ENCODE data around the gene G2E3. TPM values are rescaled to one million over a fixed set of nuclear protein-coding genes. Genes with fewer than 3 reads are reported as not detected.
"Not testable (repeated sequence)": the region's sequence is repeated elsewhere in the genome, so short reads cannot be mapped to it uniquely, and the experiment has no call there.

Gene G2E3
- total RNA-seq, 1 donor = 39.9 TPM

GRCh38 chr14:30573966-30574365 is 15.0 kb downstream of the G2E3 start:
- Histone ChIP-seq H3K4me1 (ENCODE audit: insufficient read depth, low read length) (peaks cover 25% of the 10 kb centered on the region), H3K27me3 (ENCODE audit: insufficient read depth, low read length) (no peaks in the 10 kb centered on the region), H3K9me3 (ENCODE audit: low read depth, low read length) (no peaks in the 10 kb centered on the region), H3K4me3 (ENCODE audit: low read length) (no peak overlapping the region)

- not testable (repeated sequence) for H3K27me3 ChIP-seq (ENCODE audit: insufficient read depth, low read length); H3K4me3 ChIP-seq (ENCODE audit: low read length); H3K9me3 ChIP-seq (ENCODE audit: low read depth, low read length)
- H3K4me1 ChIP-seq (ENCODE audit: insufficient read depth, low read length) = peaks cover 17% of the 10 kb centered on the region
These were observed 15.8 kb downstream of the G2E3 start for GRCh38 chr14:30574777-30575176.

- H3K27me3 ChIP-seq (ENCODE audit: insufficient read depth, low read length); H3K4me3 ChIP-seq (ENCODE audit: low read length); H3K4me1 ChIP-seq (ENCODE audit: insufficient read depth, low read length); H3K9me3 ChIP-seq (ENCODE audit: low read depth, low read length): not testable (repeated sequence)
These were observed 17.4 kb downstream of the G2E3 start for GRCh38 chr14:30576333-30576732.

- Histone ChIP-seq H3K4me3 (ENCODE audit: low read length) (no peak overlapping the region), H3K9me3 (ENCODE audit: low read depth, low read length) (peaks cover 6% of the 10 kb centered on the region), H3K4me1 (ENCODE audit: insufficient read depth, low read length) (peaks cover 6% of the 10 kb centered on the region), H3K27me3 (ENCODE audit: insufficient read depth, low read length) (no peaks in the 10 kb centered on the region)
These were observed 21.8 kb downstream of the G2E3 start for GRCh38 chr14:30580616-30581282.

GRCh38 chr14:30581283-30581625 is 22.3 kb downstream of the G2E3 start:
- H3K4me1 ChIP-seq (ENCODE audit: insufficient read depth, low read length) = peaks cover 6% of the 10 kb centered on the region
- H3K4me3 ChIP-seq (ENCODE audit: low read length) = no peak overlapping the region
- no peaks in the 10 kb centered on the region for H3K27me3 ChIP-seq (ENCODE audit: insufficient read depth, low read length)

GRCh38 chr14:30582376-30582775 is 23.4 kb downstream of the G2E3 start:
- Histone ChIP-seq H3K27me3 (ENCODE audit: insufficient read depth, low read length) (no peaks in the 10 kb centered on the region), H3K4me1 (ENCODE audit: insufficient read depth, low read length) (peaks cover 4% of the 10 kb centered on the region), H3K4me3 (ENCODE audit: low read length) (no peak overlapping the region), H3K9me3 (ENCODE audit: low read depth, low read length) (peaks cover 6% of the 10 kb centered on the region)

More at GRCh38 chr14:30581283-30581625, 22.3 kb downstream of the G2E3 start:
- H3K9me3 ChIP-seq (ENCODE audit: low read depth, low read length) = peaks cover 6% of the 10 kb centered on the region

- H3K9me3 ChIP-seq (ENCODE audit: low read depth, low read length) = peaks cover 6% of the 10 kb centered on the region
- H3K27me3 ChIP-seq (ENCODE audit: insufficient read depth, low read length) = no peaks in the 10 kb centered on the region
- no peaks in the 10 kb centered on the region for H3K4me1 ChIP-seq (ENCODE audit: insufficient read depth, low read length)
- no peak overlapping the region for H3K4me3 ChIP-seq (ENCODE audit: low read length)
These were observed 25.2 kb downstream of the G2E3 start for GRCh38 chr14:30584058-30584630.

GRCh38 chr14:30585204-30585603 is 26.2 kb downstream of the G2E3 start:
- no peaks in the 10 kb centered on the region for H3K4me1 ChIP-seq (ENCODE audit: insufficient read depth, low read length)
- H3K27me3 ChIP-seq (ENCODE audit: insufficient read depth, low read length) = no peaks in the 10 kb centered on the region
- no peak overlapping the region for H3K4me3 ChIP-seq (ENCODE audit: low read length)
- peaks cover 6% of the 10 kb centered on the region for H3K9me3 ChIP-seq (ENCODE audit: low read depth, low read length)

GRCh38 chr14:30587141-30587540 is 28.2 kb downstream of the G2E3 start:
- Histone ChIP-seq H3K4me1 (ENCODE audit: insufficient read depth, low read length) (no peaks in the 10 kb centered on the region), H3K4me3 (ENCODE audit: low read length) (no peak overlapping the region), H3K9me3 (ENCODE audit: low read depth, low read length) (peaks cover 6% of the 10 kb centered on the region), H3K27me3 (ENCODE audit: insufficient read depth, low read length) (no peaks in the 10 kb centered on the region)

- H3K4me3 ChIP-seq (ENCODE audit: low read length) = no peak overlapping the region
- no peaks in the 10 kb centered on the region for H3K4me1 ChIP-seq (ENCODE audit: insufficient read depth, low read length)
- H3K9me3 ChIP-seq (ENCODE audit: low read depth, low read length) = peaks cover 6% of the 10 kb centered on the region
- H3K27me3 ChIP-seq (ENCODE audit: insufficient read depth, low read length) = no peaks in the 10 kb centered on the region
These were observed 29.9 kb downstream of the G2E3 start for GRCh38 chr14:30588873-30589272.

- Histone ChIP-seq H3K4me1 (ENCODE audit: insufficient read depth, low read length) (no peaks in the 10 kb centered on the region), H3K4me3 (ENCODE audit: low read length) (no peak overlapping the region), H3K9me3 (ENCODE audit: low read depth, low read length) (no peaks in the 10 kb centered on the region), H3K27me3 (ENCODE audit: insufficient read depth, low read length) (no peaks in the 10 kb centered on the region)
These were observed 38.0 kb downstream of the G2E3 start for GRCh38 chr14:30596935-30597334.

GRCh38 chr14:30597504-30597903 is 38.5 kb downstream of the G2E3 start:
- H3K4me1 ChIP-seq (ENCODE audit: insufficient read depth, low read length) = no peaks in the 10 kb centered on the region
- no peaks in the 10 kb centered on the region for H3K9me3 ChIP-seq (ENCODE audit: low read depth, low read length)

GRCh38 chr14:30600922-30601918 is 42.3 kb downstream of the G2E3 start:
- H3K4me1 ChIP-seq (ENCODE audit: insufficient read depth, low read length) = no peaks in the 10 kb centered on the region
- H3K27me3 ChIP-seq (ENCODE audit: insufficient read depth, low read length) = no peaks in the 10 kb centered on the region
- no peaks in the 10 kb centered on the region for H3K9me3 ChIP-seq (ENCODE audit: low read depth, low read length)
- H3K4me3 ChIP-seq (ENCODE audit: low read length) = no peak overlapping the region

More at GRCh38 chr14:30597504-30597903, 38.5 kb downstream of the G2E3 start:
- Histone ChIP-seq H3K4me3 (ENCODE audit: low read length) (no peak overlapping the region), H3K27me3 (ENCODE audit: insufficient read depth, low read length) (no peaks in the 10 kb centered on the region)

- Histone ChIP-seq H3K9me3 (ENCODE audit: low read depth, low read length) (no peaks in the 10 kb centered on the region), H3K27me3 (ENCODE audit: insufficient read depth, low read length) (no peaks in the 10 kb centered on the region), H3K4me3 (ENCODE audit: low read length) (no peak overlapping the region), H3K4me1 (ENCODE audit: insufficient read depth, low read length) (no peaks in the 10 kb centered on the region)
These were observed 44.4 kb downstream of the G2E3 start for GRCh38 chr14:30603402-30603801.

- not testable (repeated sequence) for H3K4me3 ChIP-seq (ENCODE audit: low read length); H3K4me1 ChIP-seq (ENCODE audit: insufficient read depth, low read length); H3K27me3 ChIP-seq (ENCODE audit: insufficient read depth, low read length); H3K9me3 ChIP-seq (ENCODE audit: low read depth, low read length)
These were observed 45.7 kb downstream of the G2E3 start for GRCh38 chr14:30604696-30605095.
